Activated naive CD8-positive, alpha-beta T cell treated with anti-CD3 and anti-CD28 coated beads for 36 hours (primary cell): Measurements from ENCODE around the gene ZC3H12A. TPM values are rescaled to one million over a fixed set of nuclear protein-coding genes. Genes with fewer than 3 reads are reported as not detected.
"Not testable (repeated sequence)": the region's sequence is repeated elsewhere in the genome, so short reads cannot be mapped to it uniquely, and the experiment has no call there.

Experiments
- DNase-seq: peaks from one replicate; pipeline ENCODE4 v3.0.0; 2021
- H3K27ac Mint-ChIP-seq: one replicate; pipeline ENCODE4 v1.8.0; 2022; ENCODE audit warnings: mild to moderate bottlenecking, moderate library complexity, mixed read lengths
- H3K27me3 Mint-ChIP-seq: one replicate; pipeline ENCODE4 v1.8.0; 2022; ENCODE audit warnings: mild to moderate bottlenecking, mixed read lengths
- H3K36me3 Mint-ChIP-seq: one replicate; pipeline ENCODE4 v1.8.0; 2021; ENCODE audit warnings: mild to moderate bottlenecking, mixed read lengths
- H3K4me1 Mint-ChIP-seq: one replicate; pipeline ENCODE4 v1.8.0; 2021; ENCODE audit warnings: mixed read lengths
- H3K4me3 Mint-ChIP-seq: one replicate; pipeline ENCODE4 v1.8.0; 2022; ENCODE audit warnings: mild to moderate bottlenecking, moderate library complexity, mixed read lengths
- H3K9me3 Mint-ChIP-seq: one replicate; pipeline ENCODE4 v1.8.0; 2022; ENCODE audit warnings: mixed read lengths
- total RNA-seq, 2 experiments: library from RNA; stranded (reverse); gene quantifications; one replicate each; pipeline ENCODE4 v1.2.3, GENCODE V29; 2021

ZC3H12A gene
- total RNA-seq, 2 experiments from 2014 or later, result 29.2 to 29.4 TPM

DNA sequence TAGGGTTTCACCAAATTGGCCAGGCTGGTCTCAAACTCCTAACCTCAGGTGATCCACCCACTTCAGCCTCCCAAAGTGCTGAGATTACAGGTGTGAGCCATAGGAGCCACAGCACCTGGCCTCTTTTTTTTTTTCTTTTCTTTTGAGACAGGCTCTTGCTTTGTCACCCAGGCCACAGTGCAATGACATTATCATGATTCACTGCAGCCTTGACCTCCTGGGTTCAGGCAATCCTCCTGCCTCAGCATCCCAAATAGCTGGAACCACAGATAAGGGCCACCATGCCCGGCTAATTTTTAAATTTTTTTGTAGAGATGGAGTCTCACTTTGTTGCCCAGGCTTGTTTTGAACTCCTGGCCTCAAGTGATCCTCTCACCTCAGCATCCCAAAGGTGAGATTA is 55.5 kb downstream of the ZC3H12A start:
- not testable (repeated sequence) for H3K4me1 Mint-ChIP-seq, H3K4me3 Mint-ChIP-seq, DNase-seq, H3K27ac Mint-ChIP-seq, H3K36me3 Mint-ChIP-seq, H3K27me3 Mint-ChIP-seq, H3K9me3 Mint-ChIP-seq

- H3K9me3 Mint-ChIP-seq, H3K4me3 Mint-ChIP-seq, H3K27me3 Mint-ChIP-seq, H3K27ac Mint-ChIP-seq, DNase-seq: not testable (repeated sequence)
- Mint-ChIP-seq H3K36me3 (peaks cover 14% of the 10 kb centered on the region), H3K4me1 (peaks cover 17% of the 10 kb centered on the region)
Measured at GRCh38 chr1:37532418-37533156, 58.2 kb downstream of the ZC3H12A start.

DNA sequence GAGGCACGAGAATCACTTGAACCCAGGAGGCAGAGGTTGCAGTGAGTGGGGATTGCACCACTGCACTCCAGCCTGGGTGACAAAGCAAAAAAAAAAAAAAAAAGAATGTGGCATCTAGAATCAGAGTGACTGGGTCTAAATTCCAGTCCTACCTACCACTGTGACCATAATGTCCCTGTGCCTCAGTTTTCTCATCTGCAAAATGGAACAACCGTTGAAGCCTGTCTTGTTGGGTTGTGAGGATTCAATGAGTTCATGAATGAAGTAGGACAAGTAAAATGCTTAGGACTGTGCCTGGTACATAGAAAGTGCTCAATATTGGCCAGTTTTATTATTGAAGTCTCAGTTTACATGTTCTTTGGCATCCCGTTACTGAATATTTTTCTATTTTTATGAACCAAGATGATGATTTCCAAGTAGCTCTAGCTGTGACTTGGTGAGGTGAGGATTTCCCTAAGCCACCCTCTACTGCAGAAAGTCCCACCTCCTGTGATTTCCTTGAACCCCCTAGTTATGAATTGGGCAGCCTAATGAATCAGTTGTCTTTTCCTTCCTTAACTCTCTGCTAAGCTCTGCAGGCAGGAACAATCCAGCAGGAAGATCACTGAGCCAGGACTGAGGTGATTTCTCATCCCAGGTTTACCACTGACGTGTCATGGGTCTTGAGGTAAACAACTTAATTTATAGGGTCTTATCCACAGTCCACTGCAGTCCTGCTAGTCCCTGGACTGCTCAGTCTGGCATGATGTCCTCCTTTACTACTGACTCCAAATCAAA is 59.1 kb downstream of the ZC3H12A start:
- H3K36me3 Mint-ChIP-seq, result peaks cover 22% of the 10 kb centered on the region
- no peaks in the 10 kb centered on the region for H3K27me3 Mint-ChIP-seq
- peak overlapping the region; percentile 16 for H3K27ac Mint-ChIP-seq
- peaks cover 20% of the 10 kb centered on the region for H3K4me1 Mint-ChIP-seq
- H3K9me3 Mint-ChIP-seq, result no peaks in the 10 kb centered on the region
- H3K4me3 Mint-ChIP-seq, result no peak overlapping the region
- no peak for DNase-seq

Other genes starting within 250 kb of the ZC3H12A start
- 10 to 100 TPM; 78.3 to 83.3 TPM for gene MEAF6, start 40.2 kb downstream of the ZC3H12A start, total RNA-seq
- 10 to 100 TPM; 25.2 to 27.6 TPM for gene SNIP1, start 79.7 kb downstream of the ZC3H12A start, total RNA-seq
- gene DNALI1, start 82.4 kb downstream of the ZC3H12A start, total RNA-seq, result not detected
- 100 to 1,000 TPM in 1 of 2 experiments, 10 to 100 TPM in 1; 95.8 to 101 TPM for gene GNL2, start 121.4 kb downstream of the ZC3H12A start, total RNA-seq
- gene RSPO1, start 160.3 kb downstream of the ZC3H12A start, total RNA-seq, result not detected
- gene CDCA8, start 217.9 kb downstream of the ZC3H12A start, total RNA-seq, result 10 to 100 TPM; 60.7 to 61.9 TPM